ENCODE data around the gene SKI.

The SKI gene

DNA sequence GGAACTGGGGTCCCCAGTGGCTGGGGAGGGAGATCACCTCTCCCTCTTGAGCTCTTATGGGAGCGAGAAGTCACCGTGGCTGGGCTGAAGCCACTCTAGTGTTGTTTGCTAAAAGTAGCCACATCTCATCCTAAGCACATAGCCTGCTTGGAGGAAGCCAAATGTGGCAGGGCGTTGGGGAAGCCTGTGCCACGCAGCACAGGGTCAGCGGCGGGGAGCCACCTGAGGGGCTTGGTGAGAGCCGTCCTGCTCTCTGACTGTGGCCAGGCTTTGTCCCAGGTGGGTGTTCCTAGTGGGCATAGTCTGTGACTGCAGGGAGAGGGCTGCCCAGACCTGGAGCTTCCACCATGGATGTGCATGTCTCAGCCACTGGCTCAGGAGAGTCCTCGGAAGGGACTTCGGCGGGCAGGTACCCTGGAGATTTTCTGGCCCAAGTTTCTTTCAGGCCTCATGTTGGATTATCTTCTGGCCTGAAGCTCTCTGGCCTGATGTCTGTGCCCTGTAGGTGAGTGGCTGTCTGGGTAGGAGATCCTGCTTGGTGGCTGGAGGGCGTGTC lies 124.3 kb downstream of the SKI start:
- no peak for DNase-seq

DNA sequence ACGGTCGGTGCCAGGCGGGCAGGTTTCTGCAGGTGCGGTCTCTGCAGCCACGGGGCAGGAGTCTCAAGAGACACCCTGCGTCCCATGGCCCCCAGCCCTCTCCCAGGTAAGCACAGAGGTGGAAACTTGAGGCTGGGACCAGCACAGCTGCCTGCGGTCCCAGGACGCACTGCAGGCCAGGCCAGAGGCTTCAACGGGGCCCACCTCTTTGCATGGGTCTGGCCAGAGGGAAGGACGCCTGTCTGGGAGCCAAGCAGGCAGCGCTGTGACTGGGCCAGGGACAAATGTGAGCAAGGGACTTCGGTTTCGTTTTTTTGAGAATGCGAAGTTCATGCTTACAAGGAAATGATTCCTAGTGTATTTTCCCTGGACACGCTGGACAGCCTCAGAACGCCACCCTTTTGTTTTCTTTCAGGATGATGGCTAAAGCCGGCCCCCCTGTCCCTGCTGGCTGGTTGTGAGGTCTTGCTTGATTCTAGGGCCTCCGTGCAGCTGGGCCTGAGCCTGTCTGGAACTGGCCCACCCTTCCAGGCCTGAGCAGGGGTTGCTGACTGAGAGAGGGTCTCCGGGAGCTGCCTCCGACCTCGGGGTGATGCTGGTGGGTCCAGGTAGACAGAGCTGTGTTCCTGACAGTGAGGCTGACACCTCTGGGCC lies 124.9 kb downstream of the SKI start:
- no peak for DNase-seq

DNA sequence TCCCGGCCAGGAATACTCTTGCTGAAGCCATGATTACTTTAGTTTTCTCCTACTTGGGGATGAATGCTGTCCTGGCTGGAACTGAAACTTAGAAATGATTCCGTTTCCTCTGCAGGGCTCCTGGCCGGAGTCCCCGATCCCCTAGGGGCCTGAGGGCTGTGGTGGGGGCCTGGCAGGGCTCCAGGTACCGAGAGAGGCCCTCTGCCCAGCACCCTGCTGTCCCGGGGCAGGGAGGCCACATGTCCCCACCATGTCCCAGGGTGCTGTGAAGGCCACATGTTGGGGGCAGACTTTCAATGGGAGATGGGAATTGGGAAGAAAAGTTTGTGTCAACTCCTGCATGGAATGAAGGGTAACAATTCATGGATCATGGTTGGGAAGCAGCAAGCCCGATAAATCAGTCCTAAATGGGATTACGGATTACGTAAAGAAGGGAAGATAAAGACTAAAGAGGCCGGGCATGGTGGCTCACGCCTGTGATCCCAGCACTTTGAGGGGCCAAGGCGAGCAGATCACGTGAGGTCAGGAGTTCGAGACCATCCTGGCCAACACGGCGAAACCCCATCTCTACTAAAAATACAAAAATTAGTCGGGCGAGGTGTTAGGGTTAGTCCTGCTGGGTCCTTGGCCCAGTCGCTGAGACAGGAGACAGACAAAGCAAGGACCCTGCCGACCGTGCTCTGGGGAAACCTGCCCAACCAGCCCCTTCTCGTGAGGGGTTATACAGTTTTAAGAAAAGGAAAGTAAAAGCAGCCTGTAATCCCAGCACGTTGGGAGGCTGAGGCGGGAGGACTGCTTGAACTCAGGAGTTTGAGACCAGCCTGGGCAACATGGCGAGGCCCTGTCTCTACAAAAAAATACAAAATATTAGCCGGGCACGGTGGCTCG lies 125.7 kb downstream of the SKI start:
- no peak for DNase-seq

DNA sequence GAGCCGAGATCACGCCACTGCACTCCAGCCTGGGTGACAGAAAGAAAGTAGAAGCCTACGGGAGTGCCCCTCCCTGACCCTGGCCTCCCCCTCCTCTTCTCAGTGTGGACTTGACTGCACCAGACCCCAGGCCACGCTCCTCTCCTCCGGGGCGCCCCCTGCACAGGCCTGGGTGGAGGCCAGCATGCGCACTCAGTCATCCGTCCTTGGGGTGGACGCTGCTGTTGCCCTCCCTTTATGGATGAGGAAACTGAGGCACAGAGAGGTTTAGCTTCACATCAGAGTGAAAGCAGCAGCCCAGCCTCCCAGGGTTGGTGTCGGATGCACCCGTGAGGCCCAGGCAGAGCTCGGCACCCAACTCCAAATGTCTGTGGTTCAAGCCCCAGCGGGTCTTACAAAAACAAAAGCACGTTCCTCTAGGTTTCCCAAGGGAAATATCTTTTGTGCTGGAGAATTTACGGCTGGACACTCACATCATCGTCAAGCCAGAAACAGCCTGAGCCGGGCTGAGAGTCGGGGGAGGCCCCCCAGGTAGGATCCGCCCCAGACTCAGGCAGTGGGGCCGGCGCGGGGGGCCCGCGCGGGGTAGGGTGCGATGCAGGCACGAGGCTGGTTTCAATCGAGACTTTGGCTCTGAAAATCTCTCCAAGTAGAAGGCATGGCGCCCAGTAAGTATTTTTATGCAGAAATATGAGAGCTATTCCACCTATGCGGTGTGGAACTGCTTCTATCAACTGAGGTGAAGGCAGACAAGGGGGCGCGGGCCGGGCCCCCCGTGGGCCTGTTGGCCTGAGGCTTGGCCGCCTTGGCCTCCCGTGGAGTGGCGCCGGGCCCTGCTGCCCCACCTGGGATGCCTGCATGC lies 126.6 kb downstream of the SKI start:
- DNase-seq: no peak

DNA sequence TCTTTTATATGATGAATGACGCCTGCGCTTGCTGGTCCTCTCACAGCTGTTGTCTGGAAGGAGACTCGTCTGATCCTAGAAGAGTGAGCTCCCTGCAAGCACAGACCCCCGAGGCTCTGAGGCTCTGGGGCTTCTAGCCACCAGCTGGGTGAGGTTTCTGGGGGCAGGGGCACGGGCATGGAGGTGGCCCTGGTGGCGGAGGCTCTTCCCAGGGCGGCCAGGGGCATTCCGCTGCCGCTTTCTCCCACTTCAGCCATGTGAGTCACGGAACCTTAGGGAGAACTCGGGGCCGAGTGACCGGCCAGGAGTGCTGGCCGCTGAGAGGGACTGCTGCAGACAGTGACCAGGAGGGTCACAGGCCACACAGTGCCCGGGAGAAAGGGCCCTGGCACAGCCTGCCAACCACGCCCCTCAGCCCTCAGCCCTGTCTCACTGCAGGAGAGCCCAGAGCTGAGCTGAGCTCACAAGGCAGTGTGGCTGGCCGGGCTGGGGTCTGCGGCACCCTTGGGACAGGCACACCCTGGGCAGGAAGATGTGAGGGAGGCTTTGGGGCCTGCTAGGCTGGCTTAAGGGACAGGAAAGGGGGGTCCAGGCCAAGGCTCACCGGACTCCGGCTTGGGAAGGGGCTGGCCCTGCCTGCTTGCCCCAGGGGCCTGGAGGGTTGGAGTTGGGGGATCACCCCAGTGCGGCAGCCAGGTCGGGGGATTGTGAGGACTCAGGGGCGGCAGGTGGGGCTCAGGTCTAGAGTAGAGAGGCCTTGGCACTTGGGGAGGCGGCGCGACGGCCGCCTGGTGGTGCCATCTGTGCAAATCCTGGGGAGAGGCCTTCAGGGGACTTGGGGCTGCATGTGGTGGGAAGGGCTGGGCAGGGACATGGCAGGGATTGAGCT lies 127.5 kb downstream of the SKI start:
- no peak for DNase-seq

DNA sequence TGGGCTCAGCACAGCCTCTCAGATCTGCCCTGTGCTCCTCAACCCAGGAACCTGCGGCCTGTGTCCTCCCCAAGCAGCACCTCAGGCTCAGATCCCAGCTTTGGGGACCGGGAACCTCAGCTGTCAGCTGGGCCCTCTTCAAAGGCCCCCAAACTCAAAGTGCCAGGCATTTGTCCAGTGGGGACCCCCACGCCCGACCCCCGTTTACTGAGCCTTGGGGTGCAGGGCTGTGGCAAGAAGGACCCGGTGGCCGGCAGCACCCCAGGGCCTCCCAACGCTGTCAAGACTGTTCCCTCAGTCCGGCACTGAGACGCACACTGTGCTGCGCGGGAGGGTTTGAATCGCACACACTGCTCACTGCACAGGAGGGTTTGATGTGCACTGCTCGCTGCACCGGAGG lies 128.3 kb downstream of the SKI start:
- DNase-seq: no peak

DNA sequence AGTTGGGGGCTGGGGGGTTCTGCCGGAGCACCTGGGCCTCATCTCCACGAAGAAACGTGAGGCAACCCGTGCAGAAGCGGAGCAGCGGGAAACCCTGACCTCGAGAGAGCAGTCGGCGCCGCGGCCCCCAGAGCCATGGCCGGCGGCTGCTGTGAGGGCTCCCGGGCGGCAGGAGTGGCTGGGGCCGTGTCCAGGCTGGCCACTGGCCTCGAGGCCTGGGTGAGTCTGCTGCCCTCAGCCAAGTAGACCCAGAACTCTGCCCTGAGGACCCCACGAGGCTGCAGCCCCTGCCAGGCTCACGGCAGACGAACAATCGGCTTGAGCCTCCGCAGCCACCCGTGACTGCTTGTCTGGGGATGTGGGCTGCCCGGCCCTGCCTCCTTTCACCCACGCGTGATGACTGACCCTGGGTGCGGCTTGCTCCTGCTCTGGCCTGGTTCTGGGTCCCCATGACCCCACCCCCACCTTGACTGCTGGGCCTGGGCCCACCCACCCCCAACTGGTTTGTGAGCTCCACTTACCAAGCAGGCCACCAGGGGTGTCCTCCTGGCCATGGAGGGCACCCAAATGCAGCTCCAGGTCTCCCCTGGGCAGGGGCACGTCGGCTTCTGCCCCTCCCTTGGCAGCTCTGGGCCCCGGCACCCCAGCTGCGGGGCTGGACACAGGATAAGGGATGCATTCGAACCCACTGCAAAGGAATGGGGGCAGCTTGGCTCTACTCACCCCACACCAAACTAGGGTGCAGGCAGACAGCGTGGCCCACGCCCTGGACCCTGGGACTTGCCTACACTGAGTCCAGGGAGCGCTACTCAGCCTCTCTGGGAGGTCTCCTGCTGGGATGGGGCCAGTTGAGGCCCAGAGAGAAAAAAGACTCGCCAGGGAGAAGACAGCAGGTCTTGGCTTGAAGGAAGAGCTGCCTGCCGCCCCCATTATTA lies 129.1 kb downstream of the SKI start:
- DNase-seq: no peak

DNA sequence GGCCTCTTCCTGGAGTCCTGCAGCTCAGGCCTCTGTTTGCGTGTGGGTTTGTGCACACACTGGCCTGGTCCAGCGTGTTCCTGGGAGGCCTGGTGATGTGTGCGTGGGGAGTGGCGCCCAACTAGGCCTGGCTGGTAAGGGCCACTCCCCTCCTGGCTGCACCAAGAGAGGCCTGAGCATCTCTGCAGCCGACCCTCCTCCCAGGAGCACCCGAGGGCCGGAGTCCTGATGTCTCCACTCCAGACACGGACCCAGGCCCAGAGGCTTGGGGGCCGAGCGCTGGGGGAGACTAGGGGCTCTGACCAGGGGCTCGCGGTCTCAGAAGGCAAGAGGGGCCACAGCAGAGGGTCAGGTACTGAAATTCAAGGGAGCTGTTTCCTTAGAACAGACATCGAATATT lies 130.0 kb downstream of the SKI start:
- no peak for DNase-seq

DNA sequence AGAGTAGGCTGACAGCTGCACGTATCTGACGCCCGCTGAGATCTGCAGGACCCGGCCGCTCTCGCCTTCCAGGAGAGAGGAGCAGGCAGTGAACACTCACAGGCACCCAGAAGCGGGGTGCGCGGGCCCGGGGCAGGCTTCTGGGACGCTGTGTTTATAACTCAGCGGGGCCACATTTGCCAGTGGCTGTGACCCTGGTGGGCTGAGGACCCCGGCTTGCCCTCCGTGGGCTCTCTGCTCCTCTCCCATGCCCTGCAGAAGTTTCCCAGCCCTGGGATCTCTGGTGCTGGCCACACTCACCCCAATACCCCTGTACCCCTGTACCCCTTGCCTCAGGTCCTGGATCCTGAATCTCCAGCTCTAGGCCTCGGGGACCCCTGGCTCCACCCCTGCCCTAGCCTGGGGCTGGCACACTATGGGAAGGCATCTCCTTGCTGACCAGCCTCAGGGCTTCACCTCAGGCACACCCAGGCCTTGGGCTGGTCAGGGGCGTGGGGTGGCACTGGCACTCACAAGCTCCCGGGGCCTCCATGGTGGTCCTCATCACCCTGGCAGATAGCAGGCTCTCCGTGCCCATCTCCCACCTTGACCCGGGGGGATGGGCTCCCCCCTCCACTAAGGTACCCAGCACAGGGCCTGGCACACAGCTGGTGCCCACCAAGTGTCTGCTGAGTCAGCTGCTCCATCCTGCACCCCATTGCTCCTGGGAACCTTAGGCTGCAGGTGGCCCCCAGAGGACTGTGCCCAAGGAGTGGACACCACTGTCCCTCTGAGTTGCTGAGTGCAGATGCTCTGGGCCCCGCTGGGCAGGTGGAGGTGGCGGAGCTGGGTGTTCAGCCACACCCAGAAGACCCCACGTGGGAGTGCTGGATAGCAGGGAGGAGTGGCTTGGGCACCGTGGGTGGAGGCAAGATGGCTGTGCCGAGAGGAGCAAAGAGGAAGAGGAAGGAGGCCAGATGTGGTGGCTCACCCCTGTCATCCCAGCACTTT lies 130.8 kb downstream of the SKI start:
- no peak for DNase-seq

Measured in right kidney (tissue), 1 donor.